ENCODE measurements around the gene C6orf132. TPM values are rescaled to one million over a fixed set of nuclear protein-coding genes. Genes with fewer than 3 reads are reported as not detected.

C6orf132 gene
- total RNA-seq, 2 donors from 2014 or later = 1.9 to 2.8 TPM

DNA sequence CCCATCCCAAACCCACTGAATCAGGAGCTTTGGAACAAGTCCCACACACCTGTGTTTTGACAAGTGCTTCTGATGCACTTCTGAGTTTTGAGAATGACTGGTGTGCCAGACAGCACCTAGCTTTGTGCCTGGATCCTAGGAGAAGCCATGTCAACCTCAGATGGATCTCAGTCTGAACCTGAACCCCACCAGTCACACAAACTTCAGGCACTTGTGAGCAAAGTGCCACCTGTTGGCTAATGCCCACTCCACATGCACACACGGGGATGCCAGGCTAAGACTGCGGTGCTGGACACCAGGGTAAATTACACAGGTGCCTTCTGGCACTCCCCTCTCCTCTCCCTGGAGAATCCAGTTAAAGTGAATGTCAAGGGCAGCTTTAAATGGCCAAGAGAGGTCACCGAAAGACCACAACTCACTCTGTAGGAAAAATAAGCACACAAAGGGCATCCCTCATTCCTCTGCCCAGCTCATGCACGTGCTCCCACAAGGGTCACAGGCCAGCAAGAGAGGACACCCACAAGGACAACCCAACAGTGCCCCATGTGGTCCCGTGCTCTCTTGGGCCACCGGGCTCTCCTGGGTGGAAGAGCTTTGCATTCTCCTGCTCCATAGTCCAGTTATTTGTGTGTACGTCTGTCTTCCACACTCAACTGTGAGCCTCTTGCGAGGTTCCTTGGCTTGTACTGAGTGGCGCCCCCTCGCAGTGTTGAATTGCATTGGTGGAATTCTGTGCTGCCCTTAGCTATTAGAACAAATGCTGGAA, 46.5 kb downstream of the C6orf132 start:
- no peaks in the 10 kb centered on the region for H3K27me3 ChIP-seq
- H3K4me1 ChIP-seq = peaks cover 0 to 25% of the 10 kb centered on the region in 2 donors
- H3K27ac ChIP-seq = no peak overlapping the region
- no peaks in the 10 kb centered on the region for H3K36me3 ChIP-seq
- no peak overlapping the region for H3K4me3 ChIP-seq
- TF ChIP-seq, protein P1, sequence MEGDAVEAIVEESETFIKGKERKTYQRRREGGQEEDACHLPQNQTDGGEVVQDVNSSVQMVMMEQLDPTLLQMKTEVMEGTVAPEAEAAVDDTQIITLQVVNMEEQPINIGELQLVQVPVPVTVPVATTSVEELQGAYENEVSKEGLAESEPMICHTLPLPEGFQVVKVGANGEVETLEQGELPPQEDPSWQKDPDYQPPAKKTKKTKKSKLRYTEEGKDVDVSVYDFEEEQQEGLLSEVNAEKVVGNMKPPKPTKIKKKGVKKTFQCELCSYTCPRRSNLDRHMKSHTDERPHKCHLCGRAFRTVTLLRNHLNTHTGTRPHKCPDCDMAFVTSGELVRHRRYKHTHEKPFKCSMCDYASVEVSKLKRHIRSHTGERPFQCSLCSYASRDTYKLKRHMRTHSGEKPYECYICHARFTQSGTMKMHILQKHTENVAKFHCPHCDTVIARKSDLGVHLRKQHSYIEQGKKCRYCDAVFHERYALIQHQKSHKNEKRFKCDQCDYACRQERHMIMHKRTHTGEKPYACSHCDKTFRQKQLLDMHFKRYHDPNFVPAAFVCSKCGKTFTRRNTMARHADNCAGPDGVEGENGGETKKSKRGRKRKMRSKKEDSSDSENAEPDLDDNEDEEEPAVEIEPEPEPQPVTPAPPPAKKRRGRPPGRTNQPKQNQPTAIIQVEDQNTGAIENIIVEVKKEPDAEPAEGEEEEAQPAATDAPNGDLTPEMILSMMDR (IDR thresholded peaks at IDR 0.05) = no peak
- no peaks in the 10 kb centered on the region for H3K9me3 ChIP-seq
- no peak for DNase-seq (ENCODE audit: low spot score)

DNA sequence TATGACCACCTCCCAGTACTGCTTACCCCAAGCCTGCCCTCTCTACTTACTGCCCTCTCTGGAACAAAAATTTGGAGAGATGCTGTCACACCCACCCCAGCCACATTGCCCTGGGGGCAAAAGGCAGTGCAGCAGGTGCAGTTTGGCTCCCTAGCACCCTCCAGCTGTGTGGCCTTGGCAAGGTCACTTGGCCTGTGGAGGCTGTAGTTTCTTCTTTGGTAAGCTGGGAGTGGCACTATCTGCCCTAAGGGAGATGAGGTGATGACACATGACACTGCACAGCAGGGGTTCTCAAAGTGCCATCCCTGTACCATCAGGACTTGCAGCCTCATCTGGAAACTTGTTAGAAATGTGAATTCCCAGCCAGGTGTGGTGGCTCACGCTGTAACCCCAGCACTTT, 47.3 kb downstream of the C6orf132 start:
- no peak overlapping the region for H3K27ac ChIP-seq
- no peaks in the 10 kb centered on the region for H3K36me3 ChIP-seq
- no peak for DNase-seq (ENCODE audit: low spot score)
- peaks cover 0 to 17% of the 10 kb centered on the region in 2 donors for H3K4me1 ChIP-seq
- H3K4me3 ChIP-seq = no peak overlapping the region
- TF ChIP-seq, protein P1 (IDR thresholded peaks at IDR 0.05) = no peak
- H3K9me3 ChIP-seq = no peaks in the 10 kb centered on the region
- no peaks in the 10 kb centered on the region for H3K27me3 ChIP-seq

DNA sequence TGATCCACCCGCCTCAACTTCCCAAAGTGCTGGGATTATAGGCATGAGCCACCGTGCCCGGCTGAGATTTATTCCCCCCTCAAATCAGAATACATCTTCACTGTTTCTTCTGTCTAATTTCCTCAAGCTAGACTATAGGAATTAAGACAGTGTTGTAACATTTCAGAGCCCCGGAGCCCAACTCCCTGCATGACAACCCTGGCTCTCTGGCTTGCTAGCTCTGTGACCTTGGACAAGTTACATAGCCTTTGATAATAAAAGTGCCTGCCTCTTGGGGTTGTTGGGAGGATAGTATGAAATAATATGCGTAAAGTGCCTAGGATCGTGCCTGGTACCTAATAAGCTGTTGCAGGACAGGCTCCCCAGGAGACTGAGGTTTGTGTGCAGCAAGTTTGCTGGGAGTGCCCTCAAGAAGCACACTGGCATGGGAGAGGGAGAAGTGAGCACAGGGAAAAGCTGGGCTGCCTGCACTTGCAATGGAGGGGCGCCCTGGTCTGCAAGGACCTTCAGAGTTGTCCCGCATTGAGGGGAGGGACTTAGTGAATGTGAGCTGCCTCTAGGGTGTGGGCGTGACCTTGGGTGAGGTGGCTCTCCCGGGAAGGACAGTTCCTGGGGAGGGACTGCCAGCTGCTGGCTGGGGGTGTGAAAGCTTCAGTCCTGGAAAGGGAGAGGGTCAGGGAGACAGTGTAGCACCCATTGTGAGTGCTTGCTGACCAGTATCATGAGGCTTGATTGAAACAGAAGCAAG, 48.7 kb downstream of the C6orf132 start:
- Histone ChIP-seq H3K4me3 (no peak overlapping the region), H3K4me1 (peaks cover 0 to 6% of the 10 kb centered on the region in 2 donors), H3K27ac (peak overlapping the region; percentile 51 to 53), H3K27me3 (no peaks in the 10 kb centered on the region), H3K9me3 (no peaks in the 10 kb centered on the region), H3K36me3 (no peaks in the 10 kb centered on the region)
- DNase-seq (ENCODE audit: low spot score) = no peak
- TF ChIP-seq, protein P1 (IDR thresholded peaks at IDR 0.05) = peak in 1 of 2 donors; percentile 11

DNA sequence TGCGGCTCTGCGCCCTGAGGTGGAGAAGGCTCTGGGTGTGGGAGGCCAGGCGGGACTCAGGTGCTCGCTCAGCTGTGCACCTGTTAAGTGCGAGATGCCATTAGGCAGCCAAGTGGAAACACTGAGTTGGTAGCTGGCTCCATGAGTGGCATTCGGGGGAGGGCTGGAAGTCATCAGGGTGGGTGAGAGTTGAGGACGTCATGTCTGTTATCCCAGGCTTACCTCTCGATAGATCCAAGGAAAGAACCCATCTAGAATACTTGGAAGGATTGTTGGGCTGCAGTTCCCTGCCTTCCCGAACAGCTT, 50.7 kb downstream of the C6orf132 start:
- H3K36me3 ChIP-seq = no peaks in the 10 kb centered on the region
- no peak for DNase-seq (ENCODE audit: low spot score)
- peak overlapping the region in 1 of 2 donors; percentile 14 for H3K27ac ChIP-seq

DNA sequence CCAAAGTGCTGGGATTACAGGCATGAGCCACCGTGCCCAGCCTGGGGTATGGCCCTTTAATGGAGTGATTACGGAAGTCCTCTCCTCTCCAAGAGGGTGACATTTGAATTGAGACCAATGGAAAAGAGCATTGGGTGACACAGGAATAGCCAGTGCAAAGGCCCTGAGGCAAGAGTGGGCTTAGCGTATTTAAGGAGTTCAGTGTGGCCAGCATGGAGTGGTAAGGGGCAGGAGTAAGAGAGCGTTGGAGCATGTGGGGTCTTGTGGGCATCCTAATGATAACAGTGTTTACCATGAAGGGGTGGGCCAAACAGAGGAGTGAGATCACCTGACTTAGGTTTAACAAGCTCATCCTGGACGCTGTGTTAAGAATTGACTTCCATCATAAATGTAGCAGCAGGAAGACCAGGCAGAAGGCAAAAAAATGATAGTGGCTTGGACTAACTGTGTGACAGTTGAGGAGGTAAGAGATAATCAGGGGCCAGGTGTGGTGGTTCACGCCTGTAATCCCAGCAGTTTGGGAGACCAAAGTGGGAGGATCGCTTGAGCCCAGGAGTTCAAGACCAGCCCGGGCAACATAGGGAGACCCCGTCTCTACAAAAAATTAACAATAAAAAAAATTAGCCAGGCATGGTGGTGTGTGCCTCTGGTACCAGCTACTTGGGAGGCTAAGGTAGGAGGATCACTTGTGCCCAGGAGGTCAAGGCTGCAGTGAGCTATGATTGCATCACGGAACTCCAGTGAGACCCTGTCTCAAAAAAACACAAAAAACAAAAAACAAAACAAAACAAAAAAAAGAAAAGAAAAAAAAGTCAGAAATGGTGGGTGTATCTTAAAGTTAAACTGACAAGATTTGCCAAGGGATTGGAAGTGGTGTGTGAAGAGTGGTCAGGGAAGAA, 51.4 kb downstream of the C6orf132 start:
- no peaks in the 10 kb centered on the region for H3K36me3 ChIP-seq
- no peaks in the 10 kb centered on the region for H3K9me3 ChIP-seq
- TF ChIP-seq, protein P1 (IDR thresholded peaks at IDR 0.05) = no peak
- no peak overlapping the region for H3K4me3 ChIP-seq
- peak overlapping the region in 1 of 2 donors; percentile 29 for H3K27ac ChIP-seq
- no peak for DNase-seq (ENCODE audit: low spot score)
- H3K27me3 ChIP-seq = no peaks in the 10 kb centered on the region
- H3K4me1 ChIP-seq = peaks cover 0 to 21% of the 10 kb centered on the region in 2 donors

More for the DNA sequence above, 50.7 kb downstream of the C6orf132 start:
- peaks cover 0 to 14% of the 10 kb centered on the region in 2 donors for H3K4me1 ChIP-seq
- TF ChIP-seq, protein P1 (IDR thresholded peaks at IDR 0.05) = no peak
- no peaks in the 10 kb centered on the region for H3K27me3 ChIP-seq
- H3K4me3 ChIP-seq = no peak overlapping the region
- H3K9me3 ChIP-seq = no peaks in the 10 kb centered on the region
